NCI-H2171 treated with DMSO at 0.1 percent for 48 hours (cell line): ENCODE results near the gene MGAT5B.
"Not testable (repeated sequence)": the region's sequence is repeated elsewhere in the genome, so short reads cannot be mapped to it uniquely, and the experiment has no call there.

ENCODE experiments used
- DNase-seq: peaks from one replicate; lab custom pipeline; 2025; lab: John Stamatoyannopoulos, UW

Gene MGAT5B

GRCh38 chr17:76868176-76868668 is at the start of gene MGAT5B:
TSS of gene MGAT5B (plus strand) at chr17:76868404. CDS start at chr17:76869030, 626 bp downstream.
- peak; percentile 58 for DNase-seq

GRCh38 chr17:76820039-76820438 is 48.2 kb upstream of the MGAT5B start:
- DNase-seq = peak; percentile 90

GRCh38 chr17:76820561-76820960 is 47.6 kb upstream of the MGAT5B start:
- DNase-seq = peak; percentile 97

- no peak for DNase-seq
Observed at GRCh38 chr17:76822184-76822778, 45.9 kb upstream of the MGAT5B start.

GRCh38 chr17:76824093-76824492 is 44.1 kb upstream of the MGAT5B start:
- no peak for DNase-seq

GRCh38 chr17:76826330-76827068 is 41.7 kb upstream of the MGAT5B start:
- DNase-seq = no peak

GRCh38 chr17:76827736-76828135 is 40.5 kb upstream of the MGAT5B start:
- DNase-seq = no peak

- no peak for DNase-seq
Observed at GRCh38 chr17:76830987-76831715, 37.1 kb upstream of the MGAT5B start.

GRCh38 chr17:76833034-76833644 is 35.1 kb upstream of the MGAT5B start:
- no peak for DNase-seq

GRCh38 chr17:76833747-76834146 is 34.5 kb upstream of the MGAT5B start:
- DNase-seq = no peak

GRCh38 chr17:76834870-76835269 is 33.3 kb upstream of the MGAT5B start:
- no peak for DNase-seq

GRCh38 chr17:76840443-76840767 is 27.8 kb upstream of the MGAT5B start:
- no peak for DNase-seq

- DNase-seq = no peak
Observed at GRCh38 chr17:76840884-76841775, 27.1 kb upstream of the MGAT5B start.

GRCh38 chr17:76841776-76842405 is 26.3 kb upstream of the MGAT5B start:
- DNase-seq = no peak

- not testable (repeated sequence) for DNase-seq
Observed at GRCh38 chr17:76843068-76843467, 25.1 kb upstream of the MGAT5B start.

GRCh38 chr17:76843703-76844484 is 24.3 kb upstream of the MGAT5B start:
- no peak for DNase-seq

GRCh38 chr17:76844485-76844829 is 23.7 kb upstream of the MGAT5B start:
- no peak for DNase-seq

GRCh38 chr17:76844846-76845245 is 23.4 kb upstream of the MGAT5B start:
- DNase-seq = peak; percentile 26

- DNase-seq = peak; percentile 13
Observed at GRCh38 chr17:76845541-76846017, 22.6 kb upstream of the MGAT5B start.

- DNase-seq = no peak
Observed at GRCh38 chr17:76847031-76847430, 21.2 kb upstream of the MGAT5B start.
